HEK293 (cell line): Measurements from ENCODE around the gene C16orf74.

Source experiments
- CTCF ChIA-PET: fragments of 350-600 bp; formaldehyde crosslinking; extraction: SDS; loops from one replicate; lab custom pipeline; 2021; ENCODE audit warnings: antibody characterized with exemption; lab: Yijun Ruan, JAX
- POLR2A ChIA-PET: fragments of 300-600 bp; formaldehyde crosslinking; extraction: SDS; loops from one replicate; lab custom pipeline; 2020; ENCODE audit warnings: antibody characterized with exemption, inconsistent platforms; lab: Yijun Ruan, JAX
- H3K27ac ChIP-seq: fragments of 200-500 bp; sonication (Bioruptor generic); 2 replicates; pipeline ENCODE4 v1.5.1; 2014; ENCODE audit warnings: low read depth, low read length, control low read depth, inconsistent platforms; ENCODE audit errors: extremely low read depth
- H3K36me3 ChIP-seq, 2 experiments: fragments of 200-500 bp in 1 of 2; sonication (Bioruptor generic) in 1 of 2; 1 replicate in 1 of 2; 2 replicates in 1 of 2; pipeline ENCODE4 v1.5.1; 2014 to 2017; ENCODE audit warnings: inconsistent platforms in 2 of 2, low read length in 2 of 2; ENCODE audit not compliant: control insufficient read depth in 2 of 2, insufficient read depth in 1 of 2
- H3K4me1 ChIP-seq: fragments of 200-500 bp; sonication (Bioruptor generic); 2 replicates; pipeline ENCODE4 v1.5.1; 2014; ENCODE audit warnings: mild to moderate bottlenecking, low read length, inconsistent platforms; ENCODE audit not compliant: control insufficient read depth, insufficient read depth
- H3K4me3 ChIP-seq: 2 replicates; pipeline ENCODE4 v1.5.1; 2011; ENCODE audit warnings: low read depth, mild to moderate bottlenecking, control low read depth, low read length, moderate library complexity
- H3K9me3 ChIP-seq: fragments of 200-500 bp; sonication (Bioruptor generic); 2 replicates; pipeline ENCODE4 v1.5.1; 2014; ENCODE audit warnings: low read depth, low read length, inconsistent platforms; ENCODE audit not compliant: control insufficient read depth, insufficient read depth
- GLIS2 ChIP-seq: fragments of 450-650 bp; formaldehyde crosslinking; IDR thresholded peaks from 2 replicates; pipeline ENCODE4 v1.5.1; 2016; ENCODE audit warnings: missing biosample characterization, missing genetic modification characterization
- HOXC10 ChIP-seq: sonication (generic); formaldehyde crosslinking; IDR thresholded peaks from 2 replicates; pipeline ENCODE4 v1.8.1; 2023; ENCODE audit warnings: mild to moderate bottlenecking, missing genetic modification reagents
- KLF1 ChIP-seq: fragments of 450-650 bp; formaldehyde crosslinking; IDR thresholded peaks from 2 replicates; pipeline ENCODE4 v1.5.1; 2016; ENCODE audit warnings: missing biosample characterization, missing genetic modification characterization
- KLF8 ChIP-seq: fragments of 450-650 bp; formaldehyde crosslinking; IDR thresholded peaks from 2 replicates; pipeline ENCODE4 v1.5.1; 2016; ENCODE audit warnings: missing biosample characterization, missing genetic modification characterization
- KLF9 ChIP-seq: fragments of 450-650 bp; formaldehyde crosslinking; IDR thresholded peaks from 2 replicates; pipeline ENCODE4 v1.5.1; 2016; ENCODE audit warnings: missing biosample characterization, missing genetic modification characterization, low read depth
- MZF1 ChIP-seq: fragments of 450-650 bp; formaldehyde crosslinking; IDR thresholded peaks from 2 replicates; pipeline ENCODE4 v1.5.1; 2017; ENCODE audit warnings: missing biosample characterization, missing genetic modification characterization, borderline replicate concordance
- OVOL3 ChIP-seq: fragments of 450-650 bp; formaldehyde crosslinking; IDR thresholded peaks from 2 replicates; pipeline ENCODE4 v1.5.1; 2016; ENCODE audit warnings: missing biosample characterization, missing genetic modification characterization
- SP2 ChIP-seq: fragments of 450-650 bp; formaldehyde crosslinking; IDR thresholded peaks from 2 replicates; pipeline ENCODE4 v1.5.1; 2016; ENCODE audit warnings: missing biosample characterization, missing genetic modification characterization
- YY2 ChIP-seq: fragments of 450-650 bp; formaldehyde crosslinking; IDR thresholded peaks from 2 replicates; pipeline ENCODE4 v1.5.1; 2016; ENCODE audit warnings: missing biosample characterization, missing genetic modification characterization
- ZBTB17 ChIP-seq: fragments of 450-650 bp; formaldehyde crosslinking; IDR thresholded peaks from 2 replicates; pipeline ENCODE4 v1.5.1; 2016; ENCODE audit warnings: missing biosample characterization, missing genetic modification characterization
- ZEB2 ChIP-seq: fragments of 450-650 bp; formaldehyde crosslinking; IDR thresholded peaks from 2 replicates; pipeline ENCODE4 v1.5.1; 2016; ENCODE audit warnings: missing biosample characterization, missing genetic modification characterization
- ZFP69B ChIP-seq: fragments of 450-650 bp; formaldehyde crosslinking; IDR thresholded peaks from 2 replicates; pipeline ENCODE4 v1.5.1; 2016; ENCODE audit warnings: missing biosample characterization, missing genetic modification characterization
- ZNF175 ChIP-seq: fragments of 450-650 bp; formaldehyde crosslinking; IDR thresholded peaks from 2 replicates; pipeline ENCODE4 v1.5.1; 2016; ENCODE audit warnings: missing biosample characterization, missing genetic modification characterization
- ZNF2 ChIP-seq: fragments of 450-650 bp; formaldehyde crosslinking; IDR thresholded peaks from 2 replicates; pipeline ENCODE4 v1.5.1; 2016; ENCODE audit warnings: missing biosample characterization, missing genetic modification characterization
- ZNF302 ChIP-seq: fragments of 450-650 bp; formaldehyde crosslinking; IDR thresholded peaks from 2 replicates; pipeline ENCODE4 v1.5.1; 2016; ENCODE audit warnings: missing biosample characterization, missing genetic modification characterization, low read depth
- ZNF391 ChIP-seq: fragments of 450-650 bp; formaldehyde crosslinking; IDR thresholded peaks from 2 replicates; pipeline ENCODE4 v1.5.1; 2016; ENCODE audit warnings: low read depth, missing biosample characterization, missing genetic modification characterization, borderline replicate concordance
- ZNF433 ChIP-seq: fragments of 450-650 bp; formaldehyde crosslinking; IDR thresholded peaks from 2 replicates; pipeline ENCODE4 v1.5.1; 2016; ENCODE audit warnings: missing biosample characterization, missing genetic modification characterization, low read depth
- ZNF549 ChIP-seq: fragments of 450-650 bp; IDR thresholded peaks from 2 replicates; pipeline ENCODE4 v1.5.1; 2018; ENCODE audit warnings: missing biosample characterization, missing genetic modification characterization, mild to moderate bottlenecking, inconsistent platforms, moderate library complexity
- ZNF660 ChIP-seq: fragments of 450-650 bp; IDR thresholded peaks from 2 replicates; pipeline ENCODE4 v1.5.1; 2018; ENCODE audit warnings: missing biosample characterization, mild to moderate bottlenecking, missing genetic modification characterization
- ZSCAN23 ChIP-seq: fragments of 450-650 bp; formaldehyde crosslinking; IDR thresholded peaks from 2 replicates; pipeline ENCODE4 v1.5.1; 2016; ENCODE audit warnings: missing biosample characterization, missing genetic modification characterization
- ZXDB ChIP-seq: fragments of 450-650 bp; formaldehyde crosslinking; IDR thresholded peaks from 2 replicates; pipeline ENCODE4 v1.5.1; 2016; ENCODE audit warnings: missing biosample characterization, missing genetic modification characterization
- TF ChIP-seq, protein P1 (sequence below): fragments of 450-650 bp; IDR thresholded peaks from 2 replicates; pipeline ENCODE4 v1.5.1; 2018; ENCODE audit warnings: missing biosample characterization, missing genetic modification characterization
- TF ChIP-seq, protein P2 (sequence below): fragments of 450-650 bp; formaldehyde crosslinking; IDR thresholded peaks from 2 replicates; pipeline ENCODE4 v1.5.1; 2016; ENCODE audit warnings: missing biosample characterization, missing genetic modification characterization
- TF ChIP-seq, protein P3 (sequence below): fragments of 450-650 bp; formaldehyde crosslinking; IDR thresholded peaks from 2 replicates; pipeline ENCODE4 v1.5.1; 2016; ENCODE audit warnings: missing biosample characterization, missing genetic modification characterization
- TF ChIP-seq, protein P4 (sequence below): fragments of 450-650 bp; formaldehyde crosslinking; IDR thresholded peaks from 2 replicates; pipeline ENCODE4 v1.5.1; 2017; ENCODE audit warnings: missing biosample characterization, missing genetic modification characterization
- TF ChIP-seq, protein P5 (sequence below): fragments of 450-650 bp; formaldehyde crosslinking; IDR thresholded peaks from 2 replicates; pipeline ENCODE4 v1.5.1; 2016; ENCODE audit warnings: missing biosample characterization, missing genetic modification characterization
- TF ChIP-seq, protein P6 (sequence below): fragments of 450-650 bp; formaldehyde crosslinking; IDR thresholded peaks from 2 replicates; pipeline ENCODE4 v1.5.1; 2016; ENCODE audit warnings: missing biosample characterization, missing genetic modification characterization
- TF ChIP-seq, protein P7 (sequence below): fragments of 450-650 bp; formaldehyde crosslinking; IDR thresholded peaks from 2 replicates; pipeline ENCODE4 v1.5.1; 2016; ENCODE audit warnings: missing biosample characterization, missing genetic modification characterization

The C16orf74 gene

DNA sequence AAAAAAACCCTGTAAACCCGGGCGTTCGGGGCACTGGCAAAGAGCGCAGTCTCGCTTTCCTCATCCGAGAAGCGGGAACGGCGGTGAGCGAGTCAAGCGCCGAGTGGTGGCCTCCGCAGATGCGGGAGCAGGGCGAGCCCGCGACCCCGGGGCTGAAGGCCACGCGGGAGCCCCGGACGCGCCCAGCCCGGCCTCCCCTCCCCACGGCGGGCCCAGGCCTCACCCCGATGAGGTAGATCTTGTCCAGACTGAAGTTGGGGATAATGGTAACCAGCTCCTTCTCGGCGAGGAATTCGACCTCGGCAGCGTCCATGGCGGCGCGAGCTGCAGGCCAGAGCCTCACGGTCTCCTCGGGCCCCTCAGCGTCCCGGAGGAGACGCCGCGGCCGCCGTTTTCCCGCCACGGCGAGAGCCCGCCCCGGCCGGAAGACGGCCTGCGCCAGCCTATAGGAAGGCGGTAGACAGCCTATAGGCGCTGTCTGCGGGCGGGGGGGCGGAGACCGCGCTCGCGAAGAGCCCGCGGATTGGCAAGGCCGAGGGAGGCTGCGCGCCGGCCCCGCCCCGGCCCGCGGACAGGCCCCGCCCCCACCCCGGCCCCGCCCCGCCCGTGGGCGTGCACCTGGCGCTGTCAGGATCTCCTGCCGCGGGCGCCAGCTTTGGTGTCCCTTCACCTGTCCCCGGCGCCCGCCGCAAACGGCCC lies 62.2 kb downstream of the C16orf74 start, which contains the start of gene GINS2:
Gene GINS2, minus strand, starts transcription at position 369 of the 699 bp plus-strand sequence. Its CDS starts 56 bp downstream, at position 313.
- no peaks in the 10 kb centered on the region for H3K9me3 ChIP-seq
- peak within 1 kb of the TSS; percentile 67 for H3K4me3 ChIP-seq
- ChIA-PET POLR2A (interaction anchor here (0.5 to 1.1 kb wide), 2 partner anchors 13 to 49 kb away, joined by 3 to 5 read pairs; no protein-coding TSS in a partner anchor), CTCF (interaction anchor here (0.8 to 1.2 kb wide), 3 partner anchors 30 to 269 kb away, joined by 3 to 6 read pairs (median 3); no protein-coding TSS in a partner anchor)
- H3K4me1 ChIP-seq: no peaks in the 10 kb centered on the region; the same call in 1 of the 2 replicates
- H3K36me3 ChIP-seq: peaks cover 13 to 30% of the 10 kb centered on the region in 2 experiments; a peak in 2 of 3 replicates
- H3K27ac ChIP-seq: peak within 1 kb of the TSS; percentile 87
- TF ChIP-seq MZF1 (tag by site-specific recombination): no peak
- TF ChIP-seq, protein P1, sequence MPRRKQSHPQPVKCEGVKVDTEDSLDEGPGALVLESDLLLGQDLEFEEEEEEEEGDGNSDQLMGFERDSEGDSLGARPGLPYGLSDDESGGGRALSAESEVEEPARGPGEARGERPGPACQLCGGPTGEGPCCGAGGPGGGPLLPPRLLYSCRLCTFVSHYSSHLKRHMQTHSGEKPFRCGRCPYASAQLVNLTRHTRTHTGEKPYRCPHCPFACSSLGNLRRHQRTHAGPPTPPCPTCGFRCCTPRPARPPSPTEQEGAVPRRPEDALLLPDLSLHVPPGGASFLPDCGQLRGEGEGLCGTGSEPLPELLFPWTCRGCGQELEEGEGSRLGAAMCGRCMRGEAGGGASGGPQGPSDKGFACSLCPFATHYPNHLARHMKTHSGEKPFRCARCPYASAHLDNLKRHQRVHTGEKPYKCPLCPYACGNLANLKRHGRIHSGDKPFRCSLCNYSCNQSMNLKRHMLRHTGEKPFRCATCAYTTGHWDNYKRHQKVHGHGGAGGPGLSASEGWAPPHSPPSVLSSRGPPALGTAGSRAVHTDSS (tag by site-specific recombination): 0 out of 2 replicates have a peak, but pooled peaks have one; percentile 19
- TF ChIP-seq, protein P2, sequence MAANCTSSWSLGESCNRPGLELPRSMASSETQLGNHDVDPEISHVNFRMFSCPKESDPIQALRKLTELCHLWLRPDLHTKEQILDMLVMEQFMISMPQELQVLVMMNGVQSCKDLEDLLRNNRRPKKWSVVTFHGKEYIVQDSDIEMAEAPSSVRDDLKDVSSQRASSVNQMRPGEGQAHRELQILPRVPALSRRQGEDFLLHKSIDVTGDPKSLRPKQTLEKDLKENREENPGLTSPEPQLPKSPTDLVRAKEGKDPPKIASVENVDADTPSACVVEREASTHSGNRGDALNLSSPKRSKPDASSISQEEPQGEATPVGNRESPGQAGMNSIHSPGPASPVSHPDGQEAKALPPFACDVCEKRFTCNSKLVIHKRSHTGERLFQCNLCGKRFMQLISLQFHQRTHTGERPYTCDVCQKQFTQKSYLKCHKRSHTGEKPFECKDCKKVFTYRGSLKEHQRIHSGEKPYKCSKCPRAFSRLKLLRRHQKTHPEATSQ (tag by site-specific recombination): no peak
- peak; percentile 71 for TF ChIP-seq YY2 (tag by site-specific recombination)
- TF ChIP-seq SP2 (tag by site-specific recombination): peak; percentile 85
- no peak for TF ChIP-seq OVOL3 (tag by site-specific recombination)
- TF ChIP-seq ZBTB17: peak; percentile 76
- TF ChIP-seq ZNF175 (tag by site-specific recombination): no peak
- TF ChIP-seq, protein P3, sequence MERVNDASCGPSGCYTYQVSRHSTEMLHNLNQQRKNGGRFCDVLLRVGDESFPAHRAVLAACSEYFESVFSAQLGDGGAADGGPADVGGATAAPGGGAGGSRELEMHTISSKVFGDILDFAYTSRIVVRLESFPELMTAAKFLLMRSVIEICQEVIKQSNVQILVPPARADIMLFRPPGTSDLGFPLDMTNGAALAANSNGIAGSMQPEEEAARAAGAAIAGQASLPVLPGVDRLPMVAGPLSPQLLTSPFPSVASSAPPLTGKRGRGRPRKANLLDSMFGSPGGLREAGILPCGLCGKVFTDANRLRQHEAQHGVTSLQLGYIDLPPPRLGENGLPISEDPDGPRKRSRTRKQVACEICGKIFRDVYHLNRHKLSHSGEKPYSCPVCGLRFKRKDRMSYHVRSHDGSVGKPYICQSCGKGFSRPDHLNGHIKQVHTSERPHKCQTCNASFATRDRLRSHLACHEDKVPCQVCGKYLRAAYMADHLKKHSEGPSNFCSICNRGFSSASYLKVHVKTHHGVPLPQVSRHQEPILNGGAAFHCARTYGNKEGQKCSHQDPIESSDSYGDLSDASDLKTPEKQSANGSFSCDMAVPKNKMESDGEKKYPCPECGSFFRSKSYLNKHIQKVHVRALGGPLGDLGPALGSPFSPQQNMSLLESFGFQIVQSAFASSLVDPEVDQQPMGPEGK (tag by site-specific recombination): peak; percentile 42; the same call in 1 of the 2 replicates
- no peak for TF ChIP-seq ZNF549 (tag by site-specific recombination)
- TF ChIP-seq, protein P4, sequence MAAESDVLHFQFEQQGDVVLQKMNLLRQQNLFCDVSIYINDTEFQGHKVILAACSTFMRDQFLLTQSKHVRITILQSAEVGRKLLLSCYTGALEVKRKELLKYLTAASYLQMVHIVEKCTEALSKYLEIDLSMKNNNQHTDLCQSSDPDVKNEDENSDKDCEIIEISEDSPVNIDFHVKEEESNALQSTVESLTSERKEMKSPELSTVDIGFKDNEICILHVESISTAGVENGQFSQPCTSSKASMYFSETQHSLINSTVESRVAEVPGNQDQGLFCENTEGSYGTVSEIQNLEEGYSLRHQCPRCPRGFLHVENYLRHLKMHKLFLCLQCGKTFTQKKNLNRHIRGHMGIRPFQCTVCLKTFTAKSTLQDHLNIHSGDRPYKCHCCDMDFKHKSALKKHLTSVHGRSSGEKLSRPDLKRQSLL: no peak; the same call in 1 of the 2 replicates
- no peak for TF ChIP-seq ZNF2 (tag by site-specific recombination)
- TF ChIP-seq KLF8 (tag by site-specific recombination): peak; percentile 77
- no peak for TF ChIP-seq ZNF302 (tag by site-specific recombination)
- no peak for TF ChIP-seq ZSCAN23 (tag by site-specific recombination)
- TF ChIP-seq, protein P5, sequence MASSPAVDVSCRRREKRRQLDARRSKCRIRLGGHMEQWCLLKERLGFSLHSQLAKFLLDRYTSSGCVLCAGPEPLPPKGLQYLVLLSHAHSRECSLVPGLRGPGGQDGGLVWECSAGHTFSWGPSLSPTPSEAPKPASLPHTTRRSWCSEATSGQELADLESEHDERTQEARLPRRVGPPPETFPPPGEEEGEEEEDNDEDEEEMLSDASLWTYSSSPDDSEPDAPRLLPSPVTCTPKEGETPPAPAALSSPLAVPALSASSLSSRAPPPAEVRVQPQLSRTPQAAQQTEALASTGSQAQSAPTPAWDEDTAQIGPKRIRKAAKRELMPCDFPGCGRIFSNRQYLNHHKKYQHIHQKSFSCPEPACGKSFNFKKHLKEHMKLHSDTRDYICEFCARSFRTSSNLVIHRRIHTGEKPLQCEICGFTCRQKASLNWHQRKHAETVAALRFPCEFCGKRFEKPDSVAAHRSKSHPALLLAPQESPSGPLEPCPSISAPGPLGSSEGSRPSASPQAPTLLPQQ (tag by site-specific recombination): peak; percentile 87
- TF ChIP-seq GLIS2 (tag by site-specific recombination): peak; percentile 33; the same call in 1 of the 2 replicates
- peak; percentile 48 for TF ChIP-seq ZFP69B (tag by site-specific recombination)
- TF ChIP-seq ZNF433 (tag by site-specific recombination): no peak
- TF ChIP-seq HOXC10 (CRISPR knock-in tag): no peak
- TF ChIP-seq ZEB2 (tag by site-specific recombination): peak; percentile 83
- peak; percentile 82; the same call in 1 of the 2 replicates for TF ChIP-seq ZNF391 (tag by site-specific recombination)
- peak; percentile 35; the same call in 1 of the 2 replicates for TF ChIP-seq KLF1 (tag by site-specific recombination)
- TF ChIP-seq, protein P6, sequence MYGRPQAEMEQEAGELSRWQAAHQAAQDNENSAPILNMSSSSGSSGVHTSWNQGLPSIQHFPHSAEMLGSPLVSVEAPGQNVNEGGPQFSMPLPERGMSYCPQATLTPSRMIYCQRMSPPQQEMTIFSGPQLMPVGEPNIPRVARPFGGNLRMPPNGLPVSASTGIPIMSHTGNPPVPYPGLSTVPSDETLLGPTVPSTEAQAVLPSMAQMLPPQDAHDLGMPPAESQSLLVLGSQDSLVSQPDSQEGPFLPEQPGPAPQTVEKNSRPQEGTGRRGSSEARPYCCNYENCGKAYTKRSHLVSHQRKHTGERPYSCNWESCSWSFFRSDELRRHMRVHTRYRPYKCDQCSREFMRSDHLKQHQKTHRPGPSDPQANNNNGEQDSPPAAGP (tag by site-specific recombination): peak; percentile 39; the same call in 1 of the 2 replicates
- TF ChIP-seq KLF9: 0 out of 2 replicates have a peak, but pooled peaks have one; percentile 1
- TF ChIP-seq, protein P7, sequence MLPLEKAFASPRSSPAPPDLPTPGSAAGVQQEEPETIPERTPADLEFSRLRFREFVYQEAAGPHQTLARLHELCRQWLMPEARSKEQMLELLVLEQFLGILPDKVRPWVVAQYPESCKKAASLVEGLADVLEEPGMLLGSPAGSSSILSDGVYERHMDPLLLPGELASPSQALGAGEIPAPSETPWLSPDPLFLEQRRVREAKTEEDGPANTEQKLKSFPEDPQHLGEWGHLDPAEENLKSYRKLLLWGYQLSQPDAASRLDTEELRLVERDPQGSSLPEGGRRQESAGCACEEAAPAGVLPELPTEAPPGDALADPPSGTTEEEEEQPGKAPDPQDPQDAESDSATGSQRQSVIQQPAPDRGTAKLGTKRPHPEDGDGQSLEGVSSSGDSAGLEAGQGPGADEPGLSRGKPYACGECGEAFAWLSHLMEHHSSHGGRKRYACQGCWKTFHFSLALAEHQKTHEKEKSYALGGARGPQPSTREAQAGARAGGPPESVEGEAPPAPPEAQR: no peak
- TF ChIP-seq ZNF660: peak; percentile 65
- TF ChIP-seq ZXDB: peak; percentile 74
